GM10266 (cell line): ENCODE measurements around the gene EYS.

Experiments
- DNase-seq: peaks from one replicate; pipeline ENCODE4 v3.0.0; 2012; ENCODE audit errors: extremely low spot score
- CTCF ChIP-seq: IDR thresholded peaks from 2 replicates; pipeline ENCODE4 v1.5.1; 2012; ENCODE audit warnings: mild to moderate bottlenecking, low read depth; ENCODE audit not compliant: control insufficient read depth, insufficient read depth; ENCODE audit errors: missing control alignments

EYS gene

GRCh38 chr6:64310214-64310613, 1396.8 kb downstream of the EYS start:
- no peak for DNase-seq
- no peak for TF ChIP-seq CTCF

- no peak for TF ChIP-seq CTCF
- DNase-seq, result no peak
These were observed 1405.5 kb downstream of the EYS start for GRCh38 chr6:64301307-64302236.

- no peak for DNase-seq
- no peak for TF ChIP-seq CTCF
These were observed 1407.8 kb downstream of the EYS start for GRCh38 chr6:64299176-64299575.

GRCh38 chr6:64294034-64294433, 1413.0 kb downstream of the EYS start:
- no peak for DNase-seq
- no peak for TF ChIP-seq CTCF

GRCh38 chr6:64293298-64293697, 1413.7 kb downstream of the EYS start:
- no peak for DNase-seq
- no peak for TF ChIP-seq CTCF

- TF ChIP-seq CTCF, result no peak
- DNase-seq, result no peak
These were observed 1416.2 kb downstream of the EYS start for GRCh38 chr6:64290867-64291266.

GRCh38 chr6:64289931-64290330, 1417.1 kb downstream of the EYS start:
- DNase-seq, result no peak
- no peak for TF ChIP-seq CTCF
